22Rv1 (cell line): ENCODE data around the gene RERE.
"Not testable (repeated sequence)": the region's sequence is repeated elsewhere in the genome, so short reads cannot be mapped to it uniquely, and the experiment has no call there.

Experiments used
- ZFX ChIP-seq: fragments of 450-650 bp; IDR thresholded peaks from 2 replicates; pipeline ENCODE4 v1.6.1; 2017; ENCODE audit warnings: antibody characterized with exemption, borderline replicate concordance
- TF ChIP-seq, protein P1 (sequence below): fragments of 450-650 bp; IDR thresholded peaks from 2 replicates; pipeline ENCODE4 v1.5.1; 2017; ENCODE audit warnings: mild to moderate bottlenecking

DNA sequence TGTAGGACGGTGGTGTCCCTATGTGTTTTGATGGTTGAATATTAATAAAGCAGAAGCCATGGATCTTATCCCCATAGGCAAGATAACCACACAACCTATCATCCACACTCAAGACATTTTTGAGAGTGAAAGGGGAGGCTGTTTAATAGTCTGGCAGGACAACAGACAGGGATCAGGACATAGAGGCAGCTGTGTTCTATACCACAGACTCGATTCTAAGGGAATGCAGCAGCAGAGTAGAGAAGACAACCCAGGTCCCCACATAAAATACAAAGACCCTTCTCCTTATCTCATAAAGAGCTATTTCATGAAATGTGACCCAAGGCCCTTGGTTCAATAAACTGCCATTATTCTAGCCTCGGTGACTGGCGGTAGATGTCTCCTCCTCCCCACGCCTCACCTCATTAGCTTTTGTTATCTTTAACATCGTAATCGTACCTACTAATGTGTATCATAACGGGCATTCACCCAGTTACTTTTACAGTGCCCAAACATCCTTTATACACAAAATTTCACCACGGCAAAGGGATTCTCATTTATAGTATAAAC, 196.3 kb downstream of the RERE start:
- TF ChIP-seq, protein P1, sequence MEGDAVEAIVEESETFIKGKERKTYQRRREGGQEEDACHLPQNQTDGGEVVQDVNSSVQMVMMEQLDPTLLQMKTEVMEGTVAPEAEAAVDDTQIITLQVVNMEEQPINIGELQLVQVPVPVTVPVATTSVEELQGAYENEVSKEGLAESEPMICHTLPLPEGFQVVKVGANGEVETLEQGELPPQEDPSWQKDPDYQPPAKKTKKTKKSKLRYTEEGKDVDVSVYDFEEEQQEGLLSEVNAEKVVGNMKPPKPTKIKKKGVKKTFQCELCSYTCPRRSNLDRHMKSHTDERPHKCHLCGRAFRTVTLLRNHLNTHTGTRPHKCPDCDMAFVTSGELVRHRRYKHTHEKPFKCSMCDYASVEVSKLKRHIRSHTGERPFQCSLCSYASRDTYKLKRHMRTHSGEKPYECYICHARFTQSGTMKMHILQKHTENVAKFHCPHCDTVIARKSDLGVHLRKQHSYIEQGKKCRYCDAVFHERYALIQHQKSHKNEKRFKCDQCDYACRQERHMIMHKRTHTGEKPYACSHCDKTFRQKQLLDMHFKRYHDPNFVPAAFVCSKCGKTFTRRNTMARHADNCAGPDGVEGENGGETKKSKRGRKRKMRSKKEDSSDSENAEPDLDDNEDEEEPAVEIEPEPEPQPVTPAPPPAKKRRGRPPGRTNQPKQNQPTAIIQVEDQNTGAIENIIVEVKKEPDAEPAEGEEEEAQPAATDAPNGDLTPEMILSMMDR: not testable (repeated sequence)
- TF ChIP-seq ZFX: not testable (repeated sequence)
